GM19240 (cell line): ENCODE data around the gene ZFP62.
A peak's percentile ranks its signal among the peaks of the same experiment; 100 is the strongest.

Experiments used
- DNase-seq: peaks from one replicate; pipeline ENCODE4 v3.0.0; 2011; ENCODE audit warnings: low spot score; ENCODE audit not compliant: insufficient read length

ZFP62 gene

GRCh38 chr5:180868960-180869359 is 7.9 kb upstream of the ZFP62 start:
- no peak for DNase-seq

GRCh38 chr5:180866985-180867384 is 5.9 kb upstream of the ZFP62 start:
- no peak for DNase-seq

- DNase-seq = no peak
These were observed 5.1 kb upstream of the ZFP62 start for GRCh38 chr5:180865981-180866695.

- no peak for DNase-seq
These were observed 1.6 kb upstream of the ZFP62 start for GRCh38 chr5:180862645-180863044.

DNA sequence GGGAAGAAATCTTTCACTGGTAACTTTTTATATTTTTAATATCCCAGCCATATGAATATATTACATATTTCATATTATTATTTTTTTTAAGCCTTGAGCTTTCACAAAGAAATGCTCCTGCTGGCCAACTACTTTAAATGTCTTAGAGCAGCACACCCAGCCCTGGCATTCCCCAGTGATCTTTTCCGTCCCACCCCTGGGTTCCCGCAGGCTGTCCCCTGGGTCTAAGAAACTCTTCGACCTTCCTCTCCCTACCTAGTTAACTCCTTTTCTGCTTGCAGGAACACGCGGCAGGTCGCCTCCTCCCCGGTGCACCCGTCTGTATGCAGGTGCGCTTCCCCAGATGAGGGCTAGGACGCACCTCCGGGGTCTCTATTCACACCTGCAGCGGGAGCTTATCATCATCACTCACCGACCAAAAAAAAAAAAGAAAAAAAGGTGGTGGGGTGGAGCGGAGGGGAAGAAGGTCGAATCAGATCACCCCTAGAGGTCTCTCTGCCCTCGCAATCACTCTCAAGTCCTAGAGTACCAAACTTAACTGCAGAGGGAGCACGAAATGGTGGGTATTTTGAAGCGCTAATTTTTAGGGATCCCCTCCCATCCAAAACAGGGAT is 696 bp downstream of the ZFP62 start:
- peak; percentile 28 for DNase-seq

DNA sequence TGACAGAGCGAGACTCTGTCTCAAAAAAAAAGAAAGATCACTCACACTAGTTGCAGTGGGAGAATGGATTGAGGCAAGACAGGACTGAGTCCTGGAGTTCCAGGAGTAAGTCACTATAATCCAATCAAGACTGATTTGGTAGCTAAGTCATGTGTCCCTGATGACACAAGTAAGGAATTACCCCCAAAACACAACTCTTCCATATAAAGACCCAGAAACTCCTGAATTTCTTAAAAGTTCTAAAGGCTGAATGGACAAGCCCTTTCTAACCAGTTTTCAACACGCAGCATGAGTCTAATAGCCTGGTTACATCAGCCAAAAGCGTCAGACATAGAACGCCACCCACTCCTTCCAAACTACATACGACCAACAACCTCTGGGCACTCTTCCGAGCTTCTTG is 2.5 kb downstream of the ZFP62 start:
- no peak for DNase-seq

DNA sequence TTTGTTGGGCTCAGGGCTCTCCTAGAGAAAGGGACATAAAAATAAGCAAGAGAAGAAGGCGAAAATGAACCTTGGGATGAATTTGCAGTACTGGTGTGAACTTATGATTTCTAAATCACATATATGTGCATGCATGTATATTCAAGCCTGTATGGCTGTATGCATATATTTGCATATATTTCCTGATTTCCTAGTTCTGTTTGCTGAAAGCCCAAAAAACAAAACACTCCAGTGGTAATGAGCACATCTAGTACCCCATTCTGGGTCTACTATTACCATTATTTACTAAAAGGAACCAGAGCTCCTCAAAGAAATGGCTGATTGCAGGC is 7.3 kb downstream of the ZFP62 start:
- no peak for DNase-seq

DNA sequence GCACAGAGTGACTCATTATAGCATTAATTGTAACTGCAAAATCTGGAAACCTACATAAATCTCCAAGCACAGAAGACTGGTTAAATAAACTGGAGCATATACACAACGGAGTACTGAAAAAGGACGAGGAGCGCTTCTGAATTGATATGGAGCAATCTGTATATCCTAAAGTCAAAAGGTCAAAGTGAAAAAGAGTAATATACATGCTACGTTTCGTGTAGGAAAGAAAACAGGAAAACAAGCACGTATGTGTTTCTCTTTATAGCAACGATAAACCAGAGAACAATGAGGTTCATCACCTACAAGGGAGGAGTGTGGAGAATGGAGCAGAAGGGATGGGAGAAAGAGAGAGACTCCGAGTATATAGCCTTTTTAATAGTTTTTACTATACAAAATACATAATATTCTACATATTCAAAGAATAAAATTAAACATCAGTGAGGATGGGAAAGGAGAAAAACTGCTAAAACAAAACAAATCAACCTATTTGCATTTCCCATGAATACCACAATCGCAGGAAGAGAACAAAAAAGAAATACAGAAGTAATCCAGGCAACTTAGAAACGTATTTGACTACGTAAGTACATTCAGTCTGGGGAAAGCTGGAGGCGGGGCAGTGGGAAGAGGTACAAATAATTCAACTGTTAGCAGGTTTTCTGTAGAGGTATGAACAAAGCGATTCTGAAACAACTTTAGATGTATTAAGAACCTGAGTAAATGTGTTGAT is 7.8 kb downstream of the ZFP62 start:
- DNase-seq = no peak

DNA sequence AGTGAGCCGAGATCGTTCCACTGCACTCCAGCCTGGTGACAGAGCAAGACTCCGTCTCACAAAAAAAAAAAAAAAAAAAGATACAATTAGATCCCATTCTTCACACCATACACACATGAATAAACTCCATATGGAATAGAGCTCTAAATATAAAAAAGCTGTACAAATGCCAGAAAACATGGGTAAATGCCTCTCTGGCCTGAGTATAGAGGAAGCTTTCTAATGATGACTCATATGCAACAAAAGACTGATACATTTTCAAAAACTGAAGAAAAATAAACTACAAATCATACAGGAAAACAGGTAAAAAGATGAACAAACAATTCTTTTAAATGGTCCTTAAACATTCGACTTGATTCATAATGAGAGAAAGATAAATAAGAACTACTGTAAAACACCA is 8.6 kb downstream of the ZFP62 start:
- no peak for DNase-seq

- no peak for DNase-seq
These were observed 10.5 kb downstream of the ZFP62 start for GRCh38 chr5:180850434-180851078.

DNA sequence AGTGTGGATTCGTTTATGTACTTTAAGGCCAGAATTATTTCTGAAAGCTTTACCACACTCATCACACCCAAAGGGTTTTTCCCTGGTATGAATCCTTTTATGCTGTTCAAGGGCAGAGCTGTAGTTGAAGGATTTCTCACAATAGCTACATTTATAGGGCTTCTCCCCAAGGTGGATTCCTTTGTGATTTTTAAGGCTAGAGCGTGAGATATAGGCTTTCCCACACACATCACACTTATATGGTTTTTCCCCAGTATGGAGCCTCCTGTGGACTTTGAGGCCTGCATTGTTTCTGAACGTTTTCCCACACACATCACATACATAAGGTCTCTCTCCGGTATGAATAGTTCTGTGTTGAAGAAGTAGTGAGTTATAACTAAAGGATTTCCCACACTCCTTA is 11.2 kb downstream of the ZFP62 start:
- no peak for DNase-seq

- no peak for DNase-seq
These were observed 12.2 kb downstream of the ZFP62 start for GRCh38 chr5:180848878-180849277.

DNA sequence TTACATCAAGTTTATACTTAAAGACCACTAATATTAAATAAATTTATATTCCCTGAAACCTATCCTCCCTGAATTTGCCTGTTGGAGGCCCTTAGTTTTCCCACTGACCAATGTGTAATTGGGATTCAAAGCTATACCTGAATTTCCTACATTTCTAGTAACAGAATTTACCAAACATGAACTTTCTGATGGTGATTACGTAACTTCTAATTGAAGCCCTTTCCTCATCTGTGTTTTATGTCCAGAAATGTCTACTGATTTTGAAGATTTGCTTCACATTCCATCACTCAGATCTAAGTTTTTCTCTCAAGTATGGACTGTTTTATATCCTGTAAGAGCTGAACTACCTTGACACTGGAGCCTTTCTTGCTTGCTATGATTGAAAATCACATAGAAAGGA is 12.8 kb downstream of the ZFP62 start:
- no peak for DNase-seq

GRCh38 chr5:180847026-180847425 is 14.1 kb downstream of the ZFP62 start:
- no peak for DNase-seq

DNA sequence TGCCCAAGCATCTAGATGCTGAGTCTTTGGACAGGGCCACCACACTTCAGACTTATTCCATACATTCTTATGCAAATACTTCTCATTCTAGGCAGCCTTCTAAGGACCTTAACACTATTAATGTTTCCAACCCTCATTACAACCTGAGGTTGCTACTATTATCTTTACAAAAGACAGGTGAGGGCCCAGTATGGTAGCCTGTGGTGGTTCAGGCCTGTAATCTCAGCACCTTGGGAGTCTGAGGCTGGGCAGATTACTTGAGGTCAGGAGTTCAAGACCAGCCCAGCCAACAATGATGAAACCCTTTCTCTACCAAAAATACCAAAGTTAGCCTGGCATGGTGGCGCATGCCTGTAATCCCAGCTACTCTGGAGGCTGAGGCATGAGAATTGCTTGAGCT is 16.2 kb downstream of the ZFP62 start:
- no peak for DNase-seq

- DNase-seq = no peak
These were observed 16.6 kb downstream of the ZFP62 start for GRCh38 chr5:180844432-180844831.

DNA sequence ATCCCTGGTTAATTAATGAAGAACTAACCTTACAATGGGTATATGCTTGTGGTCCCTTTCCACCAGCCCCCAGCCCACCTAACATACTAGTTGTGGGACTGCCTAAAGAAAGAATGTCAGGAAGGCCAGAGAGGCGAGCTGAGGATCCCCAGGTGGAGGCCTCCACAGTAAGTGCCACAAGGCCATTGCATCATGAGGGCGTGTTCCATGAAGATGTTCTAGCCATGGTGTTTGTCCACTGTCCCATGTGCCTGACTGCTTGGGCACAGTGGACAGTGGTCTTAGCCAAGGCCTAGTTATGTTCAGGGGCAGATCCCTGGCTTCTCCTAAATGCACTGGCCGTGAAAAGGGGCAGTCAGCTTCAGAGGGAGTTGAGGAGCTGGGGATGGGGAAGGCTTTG is 21.1 kb downstream of the ZFP62 start:
- no peak for DNase-seq

- no peak for DNase-seq
These were observed 21.8 kb downstream of the ZFP62 start for GRCh38 chr5:180839227-180839626.

GRCh38 chr5:180837478-180837877 is 23.6 kb downstream of the ZFP62 start:
- DNase-seq = no peak

DNA sequence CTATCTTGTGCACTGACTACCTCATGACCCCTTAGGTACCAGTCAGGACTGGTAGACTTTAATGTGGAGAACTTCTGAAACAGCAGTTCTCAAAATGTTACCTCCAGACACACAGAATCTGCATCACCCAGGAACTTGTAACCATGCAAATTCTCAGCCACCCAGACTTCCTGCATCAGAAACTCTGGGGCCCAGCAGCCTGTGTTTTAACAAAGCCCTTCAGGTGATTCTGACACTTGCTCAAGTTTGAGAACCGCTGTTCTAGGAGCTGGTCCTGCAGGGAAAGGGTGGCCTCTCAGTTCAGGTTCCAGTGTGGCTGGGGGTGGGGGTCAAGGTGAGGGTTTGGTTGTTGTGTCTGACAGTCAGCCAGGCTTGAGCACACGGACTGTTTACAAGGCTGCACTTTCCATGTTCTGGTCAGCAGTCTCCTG is 28.4 kb downstream of the ZFP62 start:
- peak; percentile 26 for DNase-seq

DNA sequence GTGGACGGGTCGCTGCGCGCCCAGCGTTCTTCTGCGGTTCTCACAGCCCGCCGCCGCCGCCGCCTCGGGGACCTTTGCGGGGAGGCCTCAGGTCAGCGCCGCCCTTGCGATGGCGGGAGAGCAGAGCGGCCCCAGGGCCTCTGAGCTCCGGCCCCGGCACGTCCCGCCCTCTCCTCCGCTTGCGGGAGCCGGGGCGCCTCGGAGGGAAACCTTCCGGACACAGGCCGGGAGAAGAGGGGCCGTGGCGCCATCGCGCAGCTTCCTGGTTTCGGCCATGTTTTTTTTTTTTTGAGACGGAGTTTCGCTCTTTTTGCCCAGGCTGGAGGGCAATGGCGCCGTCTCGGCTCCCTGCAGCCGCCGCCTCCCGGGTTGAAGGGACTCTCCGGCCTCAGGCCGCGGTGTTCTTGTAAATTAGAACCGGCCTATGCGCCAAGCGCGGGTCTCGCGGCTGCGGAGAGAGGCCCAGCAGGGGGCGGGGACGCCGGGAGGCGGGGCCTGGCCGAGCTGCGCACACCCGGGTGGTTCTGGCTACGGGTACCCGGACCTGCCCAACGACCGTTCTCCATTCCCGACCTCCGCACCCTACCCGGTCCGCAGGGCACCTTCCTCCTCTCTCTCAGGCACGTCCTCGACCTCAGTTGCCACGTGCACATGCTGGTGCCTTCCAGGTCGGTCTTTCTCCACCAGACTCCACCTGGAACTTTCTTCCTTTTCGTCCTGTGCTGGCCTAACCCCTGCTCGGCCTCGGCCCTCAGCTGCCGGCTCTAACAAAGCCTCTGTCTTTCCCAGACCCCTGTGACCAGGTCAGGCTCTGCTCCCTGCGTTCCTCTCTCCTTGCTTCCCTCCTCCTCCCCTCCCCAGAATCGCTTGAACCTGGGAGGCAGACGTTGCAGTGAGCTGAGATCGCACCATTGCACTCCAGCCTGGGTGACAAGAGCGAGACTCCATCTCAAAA is 29.7 kb downstream of the ZFP62 start:
- DNase-seq = peak; percentile 58
